K562 (cell line): ENCODE data around the gene MRPS35. TPM values are rescaled to one million over a fixed set of nuclear protein-coding genes. Genes with fewer than 3 reads are reported as not detected.
"Not testable (repeated sequence)": the region's sequence is repeated elsewhere in the genome, so short reads cannot be mapped to it uniquely, and the experiment has no call there.

Source experiments
- ATAC-seq: fragments of 200-7000 bp; cut with Tn5 transposase; 3 replicates; pipeline ENCODE4 v1.9.1; 2020; ENCODE audit warnings: moderate library complexity
- BruUV-seq: library from RNA; stranded (reverse); fragments of 400-500 nt; replicated peaks from 2 replicates; lab custom pipeline; 2021; lab: Mats Ljungman, UMichigan
- CTCF ChIA-PET: fragments of 300-600 bp; formaldehyde crosslinking; extraction: SDS; loops from one replicate; lab custom pipeline; 2021; ENCODE audit warnings: low intra/inter-chr PET ratio; lab: Yijun Ruan, JAX
- POLR2A ChIA-PET: fragments of 300-600, 350-650 bp; sonication (Branson Sonifier 250); formaldehyde crosslinking; extraction: SDS; loops from one replicate; lab custom pipeline; 2021; ENCODE audit warnings: antibody characterized with exemption, inconsistent platforms; lab: Yijun Ruan, JAX
- DNase-seq, 4 experiments: peaks; one replicate each; pipeline versions ENCODE4 v3.0.0 to v3.0.0-alpha.2; 2011 to 2018; ENCODE audit warnings: low spot score in 3 of 4, mixed read lengths in 3 of 4; ENCODE audit errors: extremely low read depth in 1 of 4
- FAIRE-seq: peaks from 2 replicates; lab custom pipeline; 2011; peaks lifted over from hg19 to GRCh38; lab: Jason Lieb, UNC
- H2AFZ ChIP-seq: 2 replicates; pipeline ENCODE4 v1.6.0; 2011; ENCODE audit warnings: low read depth, low read length, control low read depth, inconsistent platforms
- H3K27ac ChIP-seq: fragments of 200-600 bp; 3 replicates; pipeline ENCODE4 v1.8.0; 2011; ENCODE audit warnings: low read depth, mild to moderate bottlenecking, control low read depth, inconsistent platforms, low read length, moderate library complexity, mixed read lengths; ENCODE audit errors: extremely low read depth
- H3K27me3 ChIP-seq, 2 experiments: fragments of 300-600 bp in 1 of 2; 2 replicates in 1 of 2; 3 replicates in 1 of 2; pipeline versions ENCODE4 v1.6.0 to v1.8.0; 2011; ENCODE audit warnings: inconsistent platforms in 2 of 2, low read length in 2 of 2, mild to moderate bottlenecking in 1 of 2, mixed read lengths in 1 of 2, moderate library complexity in 1 of 2; ENCODE audit not compliant: control insufficient read depth in 2 of 2, insufficient read depth in 2 of 2
- H3K36me3 ChIP-seq: fragments of 300-600 bp; 3 replicates; pipeline ENCODE4 v1.8.0; 2011; ENCODE audit warnings: mild to moderate bottlenecking, low read length, inconsistent platforms; ENCODE audit not compliant: control insufficient read depth, insufficient read depth
- H3K4me1 ChIP-seq, 2 experiments: fragments of 200-600 bp in 1 of 2; replicated peaks in 1 of 2; 2 replicates in 1 of 2; 3 replicates in 1 of 2; pipeline versions ENCODE4 v1.5.1 to v1.8.0; 2011; ENCODE audit warnings: inconsistent platforms in 2 of 2, low read length in 2 of 2, mild to moderate bottlenecking in 1 of 2, mixed read lengths in 1 of 2, moderate library complexity in 1 of 2; ENCODE audit not compliant: control insufficient read depth in 2 of 2, insufficient read depth in 2 of 2
- H3K4me2 ChIP-seq: 2 replicates; pipeline ENCODE4 v1.6.1; 2011; ENCODE audit warnings: low read length, control low read depth, inconsistent platforms, mixed read lengths; ENCODE audit not compliant: insufficient read depth
- H3K4me3 ChIP-seq: fragments of 200-600 bp; sonication (generic), shearing (Covaris generic); 2 replicates; pipeline ENCODE4 v1.5.1; 2016; ENCODE audit warnings: control low read depth, inconsistent platforms
- H3K79me2 ChIP-seq: fragments of 200-600 bp; 3 replicates; pipeline ENCODE4 v1.8.0; 2011; ENCODE audit warnings: low read length, inconsistent platforms; ENCODE audit not compliant: control insufficient read depth, insufficient read depth
- H3K9ac ChIP-seq, 2 experiments: 2 replicates each; pipeline versions ENCODE4 v1.6.0 to v1.6.1; 2011; ENCODE audit warnings: low read depth in 2 of 2, low read length in 2 of 2, control low read depth in 1 of 2, inconsistent platforms in 1 of 2, mild to moderate bottlenecking in 1 of 2, mixed read lengths in 1 of 2; ENCODE audit not compliant: insufficient read depth in 1 of 2
- H3K9me1 ChIP-seq: one replicate; pipeline ENCODE4 v1.6.0; 2011; ENCODE audit warnings: inconsistent platforms, mild to moderate bottlenecking, low read length, moderate library complexity; ENCODE audit not compliant: control insufficient read depth, insufficient read depth
- H3K9me3 ChIP-seq: replicated peaks from 2 replicates; pipeline ENCODE4 v1.5.1; 2011; ENCODE audit warnings: low read depth, low read length, inconsistent platforms; ENCODE audit not compliant: control insufficient read depth, insufficient read depth
- H4K20me1 ChIP-seq: replicated peaks from 2 replicates; pipeline ENCODE4 v1.6.1; 2011; ENCODE audit warnings: low read length, inconsistent platforms, mixed read lengths; ENCODE audit not compliant: control insufficient read depth, insufficient read depth
- HDAC2 ChIP-seq: fragments of 450-650 bp; IDR thresholded peaks from 2 replicates; pipeline ENCODE4 v1.6.1; 2016; ENCODE audit warnings: mild to moderate bottlenecking
- NFIC ChIP-seq: fragments of 450-650 bp; IDR thresholded peaks from 2 replicates; pipeline ENCODE4 v1.6.1; 2017; ENCODE audit warnings: mild to moderate bottlenecking, inconsistent platforms
- RBFOX2 ChIP-seq: fragments of 200-400 bp; formaldehyde crosslinking; IDR thresholded peaks from 2 replicates; pipeline ENCODE4 v1.6.1; 2017; ENCODE audit warnings: low read depth, mild to moderate bottlenecking, low read length, moderate library complexity
- SMAD4 ChIP-seq: fragments of 250-450 bp; sonication (Bioruptor Pico); conservative IDR thresholded peaks from 2 replicates; pipeline ENCODE4 v1.8.0; 2021; ENCODE audit warnings: inconsistent platforms, mild to moderate bottlenecking, moderate library complexity
- SMARCB1 ChIP-seq: IDR thresholded peaks from 2 replicates; pipeline ENCODE4 v1.6.1; 2011; ENCODE audit warnings: improper control_type of control experiment, low read depth; ENCODE audit not compliant: insufficient read length
- SP1 ChIP-seq: sonication (generic); formaldehyde crosslinking; IDR thresholded peaks from 2 replicates; pipeline ENCODE4 v1.8.1; 2022; ENCODE audit warnings: mild to moderate bottlenecking, missing genetic modification reagents
- ZNF133 ChIP-seq: fragments of 250-450 bp; sonication (Bioruptor Pico); IDR thresholded peaks from 2 replicates; pipeline ENCODE4 v1.4.0; 2020; ENCODE audit warnings: mild to moderate bottlenecking
- ZNF696 ChIP-seq: fragments of 250-450 bp; sonication (Bioruptor Pico); conservative IDR thresholded peaks from 2 replicates; pipeline ENCODE4 v1.4.0; 2020; ENCODE audit warnings: mild to moderate bottlenecking, moderate library complexity
- WGBS: fragments of 100-300 bp; shearing (Covaris generic); methylation state at CpG from one replicate; pipeline ENCODE4 v1.1.6; 2016; ENCODE audit warnings: low coverage, mixed read lengths; ENCODE audit not compliant: insufficient coverage; ENCODE audit errors: missing lambda C conversion rate; 5-methylcytosine and 5-hydroxymethylcytosine counted together
- in situ Hi-C: fragments of 300-500 bp; cut with MboI; formaldehyde crosslinking; loops from 4 replicates; pipeline ENCODE4 v1.15.0; 2018; ENCODE audit warnings: inconsistent platforms, mixed read lengths
- intact Hi-C: fragments of 100-400 bp; cut with micrococcal nuclease; formaldehyde crosslinking; loops from 2 replicates; pipeline ENCODE4 v1.14.2; 2022
- polyA plus RNA-seq, 8 experiments: library from polyadenylated mRNA; depleted of rRNA in 4 of 8; stranded (reverse) in 5 of 8; unstranded in 3 of 8; fragments of >200 nt; fragmentation: Nextera tagmentation in 2 of 8; fragmentation: Illumina TruSeq in 1 of 8; extraction: Ambion mirVana in 2 of 8; extraction: Trizol in 1 of 8; gene quantifications; 2 replicates each; pipeline versions ENCODE4 v1.2.1 to v1.2.3, GENCODE V29; 2011 to 2014; ENCODE audit warnings: inconsistent platforms in 1 of 8, missing spikeins in 1 of 8
- total RNA-seq, 7 experiments: library from RNA; depleted of rRNA in 6 of 7; stranded (reverse); fragments of >200 nt in 6 of 7; fragmentation: Illumina TruSeq in 2 of 7; extraction: Trizol in 2 of 7; gene quantifications; 2 replicates each; pipeline versions ENCODE4 v1.2.1 to v1.2.3, GENCODE V29; 2011 to 2021; ENCODE audit warnings: low replicate concordance in 1 of 7
- TF ChIP-seq, protein P1 (sequence below): fragments of 450-650 bp; IDR thresholded peaks from 2 replicates; pipeline ENCODE4 v1.6.1; 2014; ENCODE audit warnings: low read depth, mild to moderate bottlenecking, moderate library complexity, borderline replicate concordance
- TF ChIP-seq, protein P2 (sequence below): fragments of 450-650 bp; IDR thresholded peaks from 2 replicates; pipeline ENCODE4 v1.6.1; 2016; ENCODE audit warnings: antibody characterized with exemption
- TF ChIP-seq, protein P3 (sequence below), 2 experiments: fragments of 450-650 bp; IDR thresholded peaks; 2 replicates each; pipeline ENCODE4 v1.6.1; 2016

Gene MRPS35
- total and polyA plus RNA-seq, 9 of the 15 experiments (the other 6 are each of a cell fraction or from before 2014, with no cell fraction given) = 79.0 to 183 (median 114) TPM

DNA sequence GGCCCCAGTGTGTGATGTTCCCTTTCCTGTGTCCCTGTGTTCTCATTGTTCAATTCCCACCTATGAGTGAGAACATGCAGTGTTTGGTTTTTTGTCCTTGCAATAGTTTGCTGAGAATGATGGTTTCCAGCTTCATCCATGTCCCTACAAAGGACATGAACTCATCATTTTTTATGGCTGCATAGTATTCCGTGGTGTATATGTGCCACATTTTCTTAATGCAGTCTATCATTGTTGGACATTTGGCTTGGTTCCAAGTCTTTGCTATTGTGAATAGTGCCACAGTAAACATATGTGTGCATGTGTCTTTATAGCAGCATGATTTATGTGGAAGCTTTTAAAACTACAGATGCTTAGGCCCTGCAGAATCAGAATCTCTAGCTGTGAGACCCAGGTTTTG is 35.1 kb downstream of the MRPS35 start:
- H3K9ac ChIP-seq, H3K9me1 ChIP-seq, H3K27ac ChIP-seq, H3K79me2 ChIP-seq, H3K27me3 ChIP-seq, CTCF ChIA-PET, H3K4me2 ChIP-seq, H3K4me1 ChIP-seq, H3K4me3 ChIP-seq, intact Hi-C loops, H2AFZ ChIP-seq, FAIRE-seq, DNase-seq, H4K20me1 ChIP-seq, ATAC-seq, H3K9me3 ChIP-seq, BruUV-seq: not testable (repeated sequence)
- peaks cover 68% of the 10 kb centered on the region for H3K36me3 ChIP-seq
- 80% methylated on average over 1 of the region's 1 CpG for WGBS
- peak; percentile 87 for TF ChIP-seq NFIC
- in situ Hi-C loops = loop anchor here (10.0 kb wide), 1 partner anchor 419 kb away; no protein-coding TSS in a partner anchor
- POLR2A ChIA-PET = interaction anchor here (1.3 kb wide), 1 partner anchor 10 kb away, joined by 7 read pairs; no protein-coding TSS in a partner anchor

DNA sequence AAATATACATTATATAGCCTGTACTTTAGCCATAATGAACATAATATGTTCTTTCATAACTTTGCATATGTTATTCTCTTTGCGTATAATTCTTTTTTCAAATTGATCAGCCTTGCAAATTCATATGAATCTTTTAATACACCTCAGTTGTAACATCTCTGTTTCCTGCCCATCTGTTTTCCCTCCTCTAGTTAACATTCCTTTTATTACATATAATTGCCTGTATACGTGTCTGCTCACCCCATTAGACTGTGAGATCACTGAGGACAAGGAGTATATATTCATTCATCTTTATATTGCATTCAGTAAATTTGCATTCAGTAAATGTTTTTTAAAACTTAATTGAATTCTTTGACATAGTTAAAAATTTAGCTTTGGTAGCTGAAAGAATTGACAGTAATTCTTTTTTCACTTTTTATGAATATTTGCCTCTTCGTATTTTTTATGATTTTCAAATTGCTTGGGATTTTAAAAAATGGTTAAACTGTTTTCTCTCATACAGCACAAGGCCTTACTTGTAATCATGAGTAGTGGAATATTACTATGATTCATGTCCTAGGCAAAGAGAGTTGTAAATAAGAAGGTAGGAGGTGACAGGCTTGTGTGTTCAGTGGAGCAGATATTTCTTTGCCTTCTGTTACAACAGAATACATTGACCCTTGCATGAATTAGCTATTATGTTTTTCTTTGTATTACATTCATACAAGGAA is 36.6 kb downstream of the MRPS35 start:
- no peak overlapping the region for H3K9ac ChIP-seq
- H3K4me2 ChIP-seq = no peak overlapping the region
- CTCF ChIA-PET = no interaction called here
- peaks cover 70% of the 10 kb centered on the region for H3K36me3 ChIP-seq
- in situ Hi-C loops (loop anchor here (10.0 kb wide), 1 partner anchor 418 kb away; no protein-coding TSS in a partner anchor), intact Hi-C loops (no loop called here)
- H3K4me1 ChIP-seq = peaks cover 5 to 8% of the 10 kb centered on the region in 2 experiments; a peak in 3 of 5 replicates
- H3K9me1 ChIP-seq = no peaks in the 10 kb centered on the region
- H2AFZ ChIP-seq = no peak overlapping the region
- peaks cover 8% of the 10 kb centered on the region; the same call in 2 of the 3 replicates for H3K79me2 ChIP-seq
- POLR2A ChIA-PET = interaction anchor here (0.9 to 1.3 kb wide), 2 partner anchors 8 to 25 kb away, joined by 3 to 7 read pairs; no protein-coding TSS in a partner anchor
- no peaks in the 10 kb centered on the region for H4K20me1 ChIP-seq
- BruUV-seq = no TSS peak
- FAIRE-seq (no peak), DNase-seq (no peak), ATAC-seq (no peak)
- H3K27me3 ChIP-seq = no peaks in the 10 kb centered on the region
- H3K27ac ChIP-seq = no peak overlapping the region
- WGBS = 86% methylated on average over 3 of the region's 3 CpGs
- H3K4me3 ChIP-seq = no peak overlapping the region
- H3K9me3 ChIP-seq = no peaks in the 10 kb centered on the region
- no peak for TF ChIP-seq SMARCB1
- TF ChIP-seq ZNF696 (CRISPR knock-in tag) = no peak
- TF ChIP-seq ZNF133 (CRISPR knock-in tag) = no peak
- TF ChIP-seq, protein P1, sequence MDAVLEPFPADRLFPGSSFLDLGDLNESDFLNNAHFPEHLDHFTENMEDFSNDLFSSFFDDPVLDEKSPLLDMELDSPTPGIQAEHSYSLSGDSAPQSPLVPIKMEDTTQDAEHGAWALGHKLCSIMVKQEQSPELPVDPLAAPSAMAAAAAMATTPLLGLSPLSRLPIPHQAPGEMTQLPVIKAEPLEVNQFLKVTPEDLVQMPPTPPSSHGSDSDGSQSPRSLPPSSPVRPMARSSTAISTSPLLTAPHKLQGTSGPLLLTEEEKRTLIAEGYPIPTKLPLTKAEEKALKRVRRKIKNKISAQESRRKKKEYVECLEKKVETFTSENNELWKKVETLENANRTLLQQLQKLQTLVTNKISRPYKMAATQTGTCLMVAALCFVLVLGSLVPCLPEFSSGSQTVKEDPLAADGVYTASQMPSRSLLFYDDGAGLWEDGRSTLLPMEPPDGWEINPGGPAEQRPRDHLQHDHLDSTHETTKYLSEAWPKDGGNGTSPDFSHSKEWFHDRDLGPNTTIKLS = no peak
- no peak for TF ChIP-seq HDAC2
- TF ChIP-seq, protein P2, sequence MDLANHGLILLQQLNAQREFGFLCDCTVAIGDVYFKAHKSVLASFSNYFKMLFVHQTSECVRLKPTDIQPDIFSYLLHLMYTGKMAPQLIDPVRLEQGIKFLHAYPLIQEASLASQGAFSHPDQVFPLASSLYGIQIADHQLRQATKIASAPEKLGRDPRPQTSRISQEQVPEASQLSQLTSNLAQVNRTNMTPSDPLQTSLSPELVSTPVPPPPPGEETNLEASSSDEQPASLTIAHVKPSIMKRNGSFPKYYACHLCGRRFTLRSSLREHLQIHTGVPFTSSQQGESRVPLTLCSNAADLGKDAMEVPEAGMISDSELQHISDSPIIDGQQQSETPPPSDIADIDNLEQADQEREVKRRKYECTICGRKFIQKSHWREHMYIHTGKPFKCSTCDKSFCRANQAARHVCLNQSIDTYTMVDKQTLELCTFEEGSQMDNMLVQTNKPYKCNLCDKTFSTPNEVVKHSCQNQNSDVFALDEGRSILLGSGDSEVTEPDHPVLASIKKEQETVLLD = no peak
- no peak for TF ChIP-seq RBFOX2
- TF ChIP-seq, protein P3, sequence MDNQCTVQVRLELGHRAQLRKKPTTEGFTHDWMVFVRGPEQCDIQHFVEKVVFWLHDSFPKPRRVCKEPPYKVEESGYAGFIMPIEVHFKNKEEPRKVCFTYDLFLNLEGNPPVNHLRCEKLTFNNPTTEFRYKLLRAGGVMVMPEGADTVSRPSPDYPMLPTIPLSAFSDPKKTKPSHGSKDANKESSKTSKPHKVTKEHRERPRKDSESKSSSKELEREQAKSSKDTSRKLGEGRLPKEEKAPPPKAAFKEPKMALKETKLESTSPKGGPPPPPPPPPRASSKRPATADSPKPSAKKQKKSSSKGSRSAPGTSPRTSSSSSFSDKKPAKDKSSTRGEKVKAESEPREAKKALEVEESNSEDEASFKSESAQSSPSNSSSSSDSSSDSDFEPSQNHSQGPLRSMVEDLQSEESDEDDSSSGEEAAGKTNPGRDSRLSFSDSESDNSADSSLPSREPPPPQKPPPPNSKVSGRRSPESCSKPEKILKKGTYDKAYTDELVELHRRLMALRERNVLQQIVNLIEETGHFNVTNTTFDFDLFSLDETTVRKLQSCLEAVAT (IDR thresholded peaks at IDR 0.05) = no peak
- TF ChIP-seq SP1 = no peak
- TF ChIP-seq SMAD4 (CRISPR knock-in tag) = no peak
